GM21723 (cell line): ENCODE data around the gene SAMD1.
"Not testable (repeated sequence)": the region's sequence is repeated elsewhere in the genome, so short reads cannot be mapped to it uniquely, and the experiment has no call there.

Experiments
- ATAC-seq: cut with Tn5 transposase; IDR thresholded peaks from one replicate; pipeline ENCODE4 v1.9.1; 2021; ENCODE audit warnings: mild to moderate bottlenecking, moderate library complexity; ENCODE audit not compliant: unreplicated experiment

Gene SAMD1

DNA sequence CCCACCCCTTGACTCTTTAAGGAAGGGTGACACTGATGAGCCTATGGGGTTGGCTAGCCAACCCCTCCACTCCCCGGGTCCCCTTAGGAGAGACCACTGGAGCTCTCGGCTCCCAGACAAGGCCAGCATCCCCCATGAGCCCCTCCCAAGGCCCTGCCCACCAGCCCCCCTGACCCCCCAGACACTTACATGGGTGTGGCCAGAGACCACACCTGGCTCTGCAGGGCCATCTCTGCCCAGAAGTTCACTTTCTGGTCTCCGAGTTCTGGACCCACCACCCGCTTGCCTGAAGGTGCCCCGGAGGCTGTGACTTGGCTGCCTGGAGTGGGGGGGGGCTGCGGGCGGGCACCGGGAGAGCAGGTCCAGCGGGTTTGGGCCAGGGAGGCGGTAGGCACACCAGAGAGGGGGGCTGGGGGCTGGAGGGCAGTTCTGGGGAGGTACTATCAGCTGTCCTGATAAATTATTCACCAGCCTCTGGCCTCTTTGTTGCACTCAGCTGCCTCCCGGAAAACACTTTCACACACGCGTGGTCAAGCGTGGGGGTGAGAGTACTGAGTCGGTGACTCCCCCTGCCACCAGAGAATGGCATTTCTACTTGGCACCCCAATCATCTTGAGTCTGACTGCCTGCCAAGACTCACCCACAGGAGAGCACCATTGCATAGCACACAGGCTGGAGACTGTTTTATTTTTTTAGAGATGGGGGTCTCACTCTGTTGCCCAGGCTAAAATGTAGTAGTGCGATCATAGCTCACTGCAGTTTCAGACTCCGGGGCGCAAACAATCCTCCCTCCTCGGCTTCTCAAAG lies 28.6 kb downstream of the SAMD1 start, which contains the start of gene PALM3:
TSS of gene PALM3 (minus strand) at position 326 of the 807 bp plus-strand sequence. CDS start at position 230, 96 bp downstream.
- ATAC-seq: no peak

DNA sequence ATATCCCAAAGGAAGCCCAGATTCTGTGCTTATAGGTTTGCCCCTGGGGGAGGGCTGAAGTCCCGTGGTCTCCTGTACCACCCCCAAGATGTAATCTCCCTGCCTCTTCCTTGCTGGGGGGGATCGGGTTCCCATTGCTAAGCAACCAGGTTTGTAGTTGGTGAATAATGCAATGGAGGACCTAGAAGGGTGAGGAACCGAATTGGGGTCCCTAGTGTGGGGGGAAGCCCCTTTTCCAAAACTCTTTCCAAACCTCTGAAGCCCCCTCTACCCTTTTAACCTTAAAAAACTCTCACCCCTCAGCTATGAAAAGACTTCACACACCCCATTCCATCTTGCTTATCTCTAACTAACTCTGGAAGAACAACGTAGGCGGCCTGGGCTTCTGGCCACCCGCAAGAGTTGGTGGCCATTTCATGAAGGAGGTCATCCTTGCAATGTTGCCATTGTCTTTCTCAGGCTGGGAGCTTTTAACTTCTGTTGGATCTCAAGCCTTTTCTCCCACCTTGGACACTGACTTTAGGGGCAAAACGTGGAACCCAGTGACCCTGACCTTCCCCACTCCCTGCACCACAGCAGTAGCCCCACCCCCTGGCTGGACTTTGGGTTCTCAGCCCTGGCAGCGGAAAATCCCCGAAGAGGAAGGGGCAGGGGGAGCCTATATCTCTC lies 29.3 kb downstream of the SAMD1 start:
- ATAC-seq: no peak

DNA sequence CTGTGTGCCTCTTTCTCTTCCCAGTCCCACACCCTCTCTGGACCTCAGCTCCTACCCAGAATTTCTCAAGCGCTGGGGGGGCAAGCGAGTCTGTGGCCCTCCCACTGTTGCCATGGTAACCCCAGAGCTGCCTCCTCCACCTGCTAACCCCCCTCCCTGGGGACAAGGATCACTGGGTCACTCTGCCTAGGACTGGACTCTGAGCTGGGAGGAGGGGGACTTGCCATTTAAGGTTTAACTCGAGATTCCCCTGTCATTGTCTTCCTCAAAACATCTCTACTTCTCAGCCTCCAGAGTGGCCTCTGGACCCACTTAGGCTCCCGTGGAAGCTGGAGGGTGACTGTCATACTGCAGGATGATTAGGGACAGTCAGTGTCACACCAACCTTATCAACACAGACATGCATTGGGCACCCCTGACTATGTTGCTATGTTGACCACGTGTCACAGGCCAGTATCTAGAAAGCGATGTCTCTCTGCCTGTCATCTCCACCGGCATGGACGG lies 30.8 kb downstream of the SAMD1 start:
- ATAC-seq: no peak

DNA sequence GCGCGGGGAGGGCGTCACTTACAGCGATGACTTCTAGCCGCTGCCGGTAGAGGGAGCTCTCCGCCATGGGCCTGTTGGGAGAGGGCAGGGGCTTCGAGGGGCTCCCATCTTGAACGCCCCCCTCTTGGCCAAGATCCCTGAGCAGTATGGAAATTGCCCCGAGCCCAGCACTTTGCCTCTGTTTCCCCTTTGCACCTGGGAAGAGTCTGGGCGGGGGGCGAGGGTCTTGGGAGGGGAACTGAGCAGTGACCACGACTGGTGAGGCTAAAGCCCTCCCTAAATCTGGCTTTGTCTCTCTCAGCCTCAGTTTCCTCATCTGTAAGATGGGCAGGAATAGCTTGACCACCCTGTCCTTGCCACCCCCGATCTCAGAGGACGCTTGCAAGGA lies 31.5 kb downstream of the SAMD1 start:
- no peak for ATAC-seq

DNA sequence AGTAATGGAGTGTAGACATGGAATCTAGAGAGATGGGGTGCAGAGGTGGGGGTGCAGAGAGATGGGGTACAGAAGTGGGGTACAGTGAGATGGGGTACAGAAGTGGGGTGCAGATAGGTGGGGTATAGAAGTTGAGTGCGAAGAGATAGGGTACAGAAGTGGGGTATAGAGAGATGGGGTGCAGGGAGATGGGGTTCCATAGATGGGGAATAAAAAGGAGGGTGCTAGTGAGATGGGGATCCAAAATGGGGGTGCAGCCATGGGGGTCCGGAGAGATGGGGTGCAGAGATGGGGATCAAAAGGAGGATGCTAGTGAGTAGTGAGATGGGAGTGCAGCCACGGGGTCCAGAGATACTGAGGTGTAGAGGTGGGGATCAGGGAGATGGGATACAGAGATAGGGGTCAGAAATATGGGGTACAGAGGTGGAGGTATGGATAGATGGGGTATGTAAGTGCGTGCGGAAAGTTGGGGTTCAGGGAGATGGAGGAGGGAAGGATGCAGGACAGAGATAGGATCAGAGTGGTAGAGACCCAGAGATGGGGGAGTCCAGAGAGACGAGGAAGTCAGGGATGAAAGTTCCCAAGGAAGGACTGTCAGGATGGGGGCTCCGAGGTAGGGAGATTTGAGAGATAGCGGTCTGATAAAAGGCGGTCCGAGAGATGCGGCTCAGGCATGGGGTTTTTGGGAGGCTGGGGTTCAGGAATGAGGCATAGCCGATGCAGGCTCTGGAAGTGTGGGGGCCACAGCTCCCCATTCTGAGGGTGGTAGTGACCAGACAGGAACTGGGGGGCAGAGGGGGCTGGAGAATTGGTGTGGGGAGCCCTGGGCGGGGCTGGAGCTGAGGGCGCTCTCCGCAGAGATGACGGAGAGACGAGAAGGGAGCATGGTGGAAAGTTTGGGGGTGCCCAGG lies 32.1 kb downstream of the SAMD1 start:
- ATAC-seq: no peak

DNA sequence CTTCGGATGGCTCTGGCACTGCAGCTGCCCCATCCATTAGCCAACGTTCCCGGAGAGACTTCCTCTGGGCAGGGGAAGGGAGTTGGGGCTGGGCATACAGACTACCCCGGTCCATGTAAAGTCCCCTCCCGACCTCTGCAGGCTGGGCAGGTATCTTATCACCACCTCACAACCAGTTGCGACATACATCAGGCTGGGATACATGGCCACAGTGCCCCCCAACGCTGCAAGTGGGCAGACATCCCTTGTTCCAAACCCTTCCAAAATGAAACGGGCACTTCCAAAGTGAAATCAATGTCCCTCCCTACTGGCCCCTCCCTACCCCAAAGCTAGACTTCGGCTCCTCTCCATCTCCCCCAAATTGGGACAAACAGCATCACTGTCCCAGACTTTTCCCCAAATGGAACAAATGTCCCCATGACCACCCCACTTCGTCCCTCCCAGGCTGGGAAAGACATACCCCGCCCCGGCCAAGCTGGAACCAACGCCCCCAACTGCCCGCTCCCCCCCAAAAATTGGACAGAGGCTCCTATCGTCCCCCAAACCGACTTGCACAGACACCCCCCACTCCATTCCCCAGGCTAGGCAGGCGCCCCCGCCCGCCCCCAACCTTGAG lies 33.7 kb downstream of the SAMD1 start:
- ATAC-seq: no peak

DNA sequence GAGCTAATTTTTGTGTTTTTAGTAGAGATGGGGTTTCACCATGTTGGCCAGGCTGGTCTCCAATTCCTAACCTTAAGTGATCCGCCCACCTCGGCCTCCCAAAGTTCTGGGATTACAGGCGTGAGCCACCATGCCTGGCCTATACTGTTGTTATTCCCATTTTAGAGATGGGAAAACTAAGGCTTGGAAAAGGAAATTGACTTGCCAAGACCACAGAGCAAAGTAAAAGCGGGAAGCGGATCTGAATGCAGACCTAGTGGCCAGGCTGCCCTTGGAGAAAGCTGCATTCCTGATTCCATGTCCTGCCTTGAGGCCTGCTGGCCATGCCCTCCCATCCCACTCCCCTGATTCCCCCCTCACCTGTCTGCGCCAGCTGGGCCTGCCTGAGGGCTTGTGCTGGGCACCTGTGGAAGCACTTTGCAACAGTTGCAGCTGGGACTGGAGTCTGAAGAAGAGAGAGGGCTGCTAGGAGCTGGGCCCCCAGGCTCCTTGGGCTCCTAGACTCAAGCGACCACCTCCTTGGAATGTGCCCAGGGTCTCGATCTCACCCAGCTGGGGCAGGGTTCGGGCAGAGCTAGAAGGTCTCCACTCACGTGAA lies 34.4 kb downstream of the SAMD1 start:
- ATAC-seq: no peak

DNA sequence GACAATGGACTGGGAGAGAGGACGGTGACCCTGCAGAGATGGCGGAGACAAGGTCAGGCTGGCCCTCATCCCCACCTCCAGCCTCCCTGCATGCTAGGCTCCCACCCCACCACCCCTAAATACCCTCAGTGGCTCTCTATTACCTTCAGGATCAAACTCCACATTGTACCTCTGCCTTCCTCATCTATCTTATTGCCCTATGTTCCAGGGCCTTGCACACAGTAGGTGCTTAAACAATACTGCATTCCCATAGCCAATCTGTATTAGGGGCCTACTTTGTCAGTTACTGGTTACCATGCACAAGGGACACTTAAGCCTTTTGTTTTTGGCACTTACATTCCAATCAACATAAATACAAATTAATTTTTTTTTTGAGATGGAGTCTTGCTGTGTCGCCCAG lies 35.2 kb downstream of the SAMD1 start:
- no peak for ATAC-seq

DNA sequence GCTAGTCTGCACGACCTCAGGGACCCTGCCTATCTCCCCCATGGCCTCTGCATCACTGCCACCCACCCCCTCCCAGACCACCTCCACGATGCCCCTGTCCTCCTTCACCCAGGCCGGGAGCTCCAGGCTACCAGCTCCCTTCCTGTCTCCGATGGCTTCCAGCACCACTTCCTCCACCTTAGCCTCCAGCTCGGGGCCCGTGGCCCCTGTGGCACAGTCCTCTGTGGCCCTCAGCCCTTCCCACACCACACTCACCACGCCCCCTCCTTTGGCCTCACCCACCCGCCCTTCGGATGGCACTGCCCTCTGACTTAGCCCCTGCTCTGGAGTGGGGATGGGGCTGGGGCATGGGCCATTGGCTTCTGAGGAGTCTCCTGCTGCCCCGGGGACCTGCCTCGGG lies 35.8 kb downstream of the SAMD1 start:
- ATAC-seq: no peak

DNA sequence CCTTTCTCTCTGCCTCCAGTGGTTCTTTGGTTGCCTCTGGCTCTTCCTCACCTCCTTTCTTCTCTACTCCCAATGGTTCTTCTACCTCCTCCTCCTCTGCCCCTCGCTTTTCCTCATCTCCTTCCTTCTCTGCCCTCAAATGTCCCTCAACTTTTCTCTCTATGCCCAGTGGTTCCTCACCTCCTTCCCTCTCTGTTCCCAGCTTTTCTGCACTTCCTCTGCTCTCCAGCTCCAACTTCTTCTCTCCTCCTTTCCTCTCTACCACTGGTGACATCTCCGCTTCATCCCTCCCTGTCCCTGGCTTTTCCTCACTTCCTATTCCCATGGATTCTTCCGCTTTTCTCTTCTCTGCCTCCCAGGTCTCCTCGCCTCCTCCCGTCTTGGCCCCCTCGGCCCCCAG lies 36.5 kb downstream of the SAMD1 start:
- ATAC-seq: no peak

DNA sequence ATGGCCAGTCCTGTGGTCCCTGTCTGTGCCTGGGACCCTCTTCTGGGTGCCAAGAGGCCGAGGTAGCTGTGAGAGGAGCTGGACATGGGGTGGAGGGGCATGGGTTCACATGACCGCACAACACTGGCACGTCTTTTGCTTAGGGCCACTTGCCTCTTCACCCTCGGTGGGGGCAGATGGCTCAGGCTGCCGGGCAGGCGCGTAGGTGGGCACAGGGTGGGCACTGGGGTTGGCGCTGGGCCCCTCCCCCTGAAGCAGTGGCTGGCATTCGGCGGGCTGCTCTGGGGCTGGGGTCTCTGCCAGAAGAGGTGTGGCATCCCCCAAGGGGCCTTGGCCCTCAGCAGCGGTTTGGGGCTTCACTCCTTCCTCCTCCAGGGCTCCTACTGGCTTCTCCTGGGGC lies 37.1 kb downstream of the SAMD1 start:
- no peak for ATAC-seq

DNA sequence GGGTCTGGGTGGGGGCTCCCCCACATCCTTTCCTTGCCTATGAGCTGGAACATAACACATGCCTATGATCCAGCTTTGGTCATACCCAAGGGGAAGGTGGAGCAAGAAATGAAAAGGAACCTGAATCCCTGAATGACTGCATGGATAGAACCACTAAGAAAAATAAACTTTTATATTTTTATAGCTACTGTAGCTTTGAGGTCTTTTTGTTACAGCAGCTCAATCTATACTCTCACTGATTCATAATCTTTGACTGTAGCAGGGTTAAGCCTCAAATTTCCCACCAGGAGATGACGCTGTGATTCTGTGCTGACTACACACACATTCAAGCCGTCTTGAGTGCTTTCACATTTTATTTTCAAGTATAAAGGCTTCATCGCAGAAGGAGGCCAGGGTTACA lies 37.5 kb downstream of the SAMD1 start:
- no peak for ATAC-seq

DNA sequence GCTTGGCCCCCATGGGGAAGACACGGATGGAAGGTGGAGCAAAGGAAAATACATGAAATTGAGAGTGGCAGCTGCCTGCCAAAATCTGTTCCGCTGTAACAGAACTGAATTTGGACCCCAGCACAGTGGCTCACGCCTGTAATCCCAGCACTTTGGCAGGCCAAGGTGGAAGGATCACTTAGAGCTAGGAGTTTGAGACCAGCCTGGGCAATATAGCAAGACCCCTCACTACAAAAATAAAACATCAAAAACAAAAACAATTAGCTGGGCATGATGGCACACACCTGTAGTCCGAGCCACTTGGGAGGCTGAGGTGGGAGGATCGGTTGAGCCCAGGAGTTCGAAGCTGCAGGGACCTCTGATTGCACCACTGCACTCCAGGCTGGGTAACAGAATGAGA lies 38.1 kb downstream of the SAMD1 start:
- no peak for ATAC-seq

DNA sequence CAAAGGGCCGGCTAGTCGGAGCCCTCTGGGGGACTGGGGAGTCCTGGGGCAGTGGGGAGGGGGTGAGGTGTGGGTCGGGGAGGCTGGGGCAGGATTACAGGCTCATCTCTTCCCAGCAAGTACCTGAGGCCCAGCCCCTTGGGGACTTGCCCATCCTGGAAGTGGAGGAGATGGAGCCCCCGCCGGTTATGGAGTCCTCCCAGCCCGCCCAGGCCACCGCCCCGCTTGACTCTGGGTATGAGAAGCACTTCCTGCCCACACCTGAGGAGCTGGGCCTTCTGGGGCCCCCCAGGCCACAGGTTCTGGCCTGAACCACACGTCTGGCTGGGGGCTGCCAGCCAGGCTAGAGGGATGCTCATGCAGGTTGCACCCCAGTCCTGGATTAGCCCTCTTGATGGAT lies 38.6 kb downstream of the SAMD1 start:
- no peak for ATAC-seq

DNA sequence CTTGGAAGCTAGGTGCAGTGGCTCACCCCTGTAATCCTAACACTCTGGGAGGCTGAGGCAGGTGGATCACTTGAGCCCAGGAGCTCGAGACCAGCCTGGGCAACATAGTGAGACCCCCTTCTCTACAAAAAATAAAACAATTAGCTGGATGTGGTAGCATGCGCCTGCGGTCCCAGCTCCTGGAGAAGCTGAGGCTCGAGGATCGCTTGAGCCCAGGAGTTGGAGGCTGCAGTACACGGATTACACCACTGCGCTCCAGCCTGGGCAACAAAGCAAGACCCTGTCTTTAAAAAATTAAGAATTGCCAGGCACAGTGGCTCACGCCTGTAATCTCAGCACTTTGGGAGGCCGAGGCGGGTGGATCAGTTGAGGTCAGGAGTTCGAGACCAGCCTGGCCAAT lies 39.6 kb downstream of the SAMD1 start:
- not testable (repeated sequence) for ATAC-seq

DNA sequence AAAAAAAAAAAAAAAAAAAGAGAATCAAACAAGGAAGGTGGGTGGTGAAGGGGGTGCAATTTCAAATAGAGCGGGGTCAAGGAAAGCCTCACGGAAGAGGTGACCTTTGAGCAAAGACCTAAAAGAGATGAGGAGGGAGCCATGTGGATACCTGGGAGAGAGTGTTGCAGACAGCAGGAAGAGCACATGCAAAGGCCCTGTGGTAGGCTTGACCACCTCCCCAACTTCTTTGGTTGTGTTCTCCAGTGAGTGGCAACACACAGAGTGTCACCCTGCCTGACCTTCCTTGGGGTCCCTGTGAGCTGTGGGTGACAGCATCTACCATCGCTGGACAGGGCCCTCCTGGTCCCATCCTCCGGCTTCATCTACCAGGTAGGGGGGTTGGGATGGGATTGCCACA lies 40.0 kb downstream of the SAMD1 start:
- no peak for ATAC-seq

DNA sequence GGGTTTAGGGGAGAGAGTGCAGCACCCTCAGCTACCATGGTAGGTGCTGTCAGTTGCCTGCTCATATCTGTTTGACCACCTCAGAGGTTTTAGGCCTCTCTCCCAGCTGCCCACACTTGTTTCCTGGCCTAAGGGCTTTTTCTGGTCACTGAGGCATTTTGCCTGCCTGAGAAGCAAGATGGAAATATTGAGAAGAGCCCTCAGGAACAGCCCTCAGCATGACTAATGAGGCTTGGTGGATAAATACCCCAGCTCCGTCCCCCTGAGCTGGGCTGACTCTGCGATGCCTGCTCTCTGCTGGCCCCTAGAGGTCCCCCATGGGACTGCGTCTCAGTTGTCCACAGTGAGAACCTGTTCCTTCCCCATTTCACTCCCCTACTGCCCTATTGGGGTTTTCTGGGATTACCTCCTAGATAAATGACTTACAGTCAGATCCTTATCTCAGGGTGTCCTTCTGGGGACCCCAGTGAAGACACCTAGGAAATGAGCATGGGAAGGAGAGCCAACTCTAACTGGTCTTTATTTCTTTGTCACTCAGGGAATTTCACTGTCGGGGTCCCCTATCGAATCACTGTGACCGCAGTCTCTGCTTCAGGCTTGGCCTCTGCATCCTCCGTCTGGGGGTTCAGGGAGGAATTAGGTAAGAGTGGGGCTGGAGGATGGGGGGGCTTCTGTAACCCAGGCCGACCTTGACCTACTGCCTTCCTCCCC lies 42.0 kb downstream of the SAMD1 start:
- no peak for ATAC-seq

DNA sequence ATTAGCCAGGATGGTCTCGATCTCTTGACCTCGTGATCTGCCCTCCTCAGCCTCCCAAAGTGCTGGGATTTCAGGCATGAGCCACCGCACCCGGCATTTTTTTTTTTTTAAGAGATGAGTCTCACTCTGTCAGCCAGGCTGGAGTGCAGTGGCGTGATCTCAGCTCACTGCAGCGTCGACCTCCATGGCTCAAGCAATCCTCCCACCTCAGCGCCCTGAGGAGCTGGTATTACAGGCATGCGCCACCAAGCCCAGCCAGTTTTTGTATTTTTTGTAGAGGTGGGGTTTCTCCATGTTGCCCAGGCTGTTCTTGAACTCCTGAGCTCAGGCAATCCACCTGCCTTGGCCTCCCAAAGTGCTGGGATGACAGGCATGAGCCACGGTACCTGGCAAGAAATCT lies 42.7 kb downstream of the SAMD1 start:
- not testable (repeated sequence) for ATAC-seq

DNA sequence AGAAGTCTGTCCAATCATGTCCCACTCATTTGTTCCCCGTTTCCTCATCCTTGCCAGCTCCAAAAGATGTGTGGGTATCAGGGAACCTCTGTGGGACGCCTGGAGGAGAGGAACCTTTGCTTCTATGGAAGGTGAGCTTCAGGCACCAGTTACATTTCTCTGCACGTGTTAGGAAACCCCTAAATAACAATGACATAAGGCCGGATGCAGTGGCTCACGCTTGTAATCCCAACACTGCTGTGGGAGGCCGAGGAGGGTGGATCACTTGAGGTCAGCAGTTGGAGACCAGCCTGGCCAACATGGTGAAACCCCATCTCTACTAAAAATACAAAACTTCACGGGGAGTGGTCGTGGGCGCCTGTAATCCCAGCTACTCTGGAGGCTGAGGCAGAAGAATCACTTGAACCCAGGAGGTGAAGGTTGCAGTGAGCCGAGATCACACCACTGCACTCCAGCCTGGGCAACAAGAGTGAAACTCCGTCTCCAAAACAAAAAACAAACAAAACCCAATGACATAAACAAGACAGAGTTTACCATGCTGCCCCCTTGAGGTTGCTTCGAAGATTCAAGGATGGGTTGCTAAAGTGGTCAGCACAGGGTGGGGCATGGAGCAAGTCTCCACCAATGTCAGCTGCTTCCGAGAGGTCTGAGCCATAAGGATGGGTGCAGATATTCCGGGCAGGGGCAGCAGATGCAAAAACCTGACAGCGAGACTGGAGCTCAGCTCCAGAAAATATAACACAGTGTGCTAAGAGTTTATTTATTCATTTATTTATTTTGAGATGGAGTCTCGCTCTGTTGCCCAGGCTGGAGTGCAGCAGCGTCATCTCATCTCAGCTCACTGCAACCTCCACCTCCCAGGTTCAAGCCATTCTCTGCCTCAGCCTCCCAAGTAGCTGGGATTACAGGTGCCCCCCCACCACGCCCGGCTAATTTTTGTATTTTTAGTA lies 47.6 kb downstream of the SAMD1 start:
- ATAC-seq: not testable (repeated sequence)
